Stimulated activated CD4-positive, alpha-beta T cell treated with anti-CD3 and anti-CD28 coated beads, Interleukin-2, amount 100 ng/mL, for 4 hours (primary cell): ENCODE measurements around the gene ULK4.
"Not testable (repeated sequence)": the region's sequence is repeated elsewhere in the genome, so short reads cannot be mapped to it uniquely, and the experiment has no call there.

Source experiments
- DNase-seq: peaks from one replicate; pipeline ENCODE4 v3.0.0-alpha.2; 2020; ENCODE audit warnings: low read depth

The ULK4 gene

DNA sequence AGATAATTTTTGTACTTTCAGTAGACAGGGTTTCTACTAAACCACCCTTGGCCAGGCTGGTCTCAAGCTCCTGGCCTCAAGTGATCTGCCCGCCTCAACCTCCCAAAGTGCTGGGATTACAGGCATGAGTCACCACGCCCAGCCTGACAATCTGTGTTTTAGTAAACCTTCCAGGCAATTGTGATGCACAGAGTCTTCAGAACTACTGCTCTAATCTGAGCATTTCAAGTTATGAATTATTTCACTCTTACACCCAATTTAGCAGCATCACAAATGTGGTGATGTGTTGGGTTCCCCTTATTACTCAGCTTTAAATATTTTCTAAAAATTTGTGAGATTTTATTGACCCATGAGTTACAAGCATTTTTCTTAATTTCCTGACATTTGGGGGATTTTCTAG lies 94.4 kb downstream of the ULK4 start:
- no peak for DNase-seq

- DNase-seq: no peak
Measured at GRCh38 chr3:41866298-41866697, 95.6 kb downstream of the ULK4 start.

DNA sequence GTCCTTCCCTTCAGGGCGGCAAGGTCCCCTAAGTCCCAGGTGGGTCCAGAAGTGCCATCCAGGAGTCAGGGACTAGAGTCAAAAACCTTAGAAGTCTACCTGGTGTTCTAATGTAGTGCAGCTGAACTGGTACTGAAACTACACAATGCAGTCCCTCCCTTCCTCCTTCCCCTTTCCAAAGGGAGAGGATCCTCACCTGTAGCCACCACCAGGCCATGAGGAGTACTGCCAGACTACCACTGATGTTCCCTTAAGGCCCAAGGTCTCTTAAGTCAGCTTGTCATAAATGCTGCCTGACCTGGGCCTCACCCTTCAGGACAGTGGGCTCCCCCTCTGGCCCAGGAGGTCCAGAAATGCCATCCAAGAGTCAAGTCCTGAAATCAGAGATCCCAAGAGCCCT lies 98.9 kb downstream of the ULK4 start:
- DNase-seq: no peak

GRCh38 chr3:41860489-41860888 lies 101.4 kb downstream of the ULK4 start:
- not testable (repeated sequence) for DNase-seq

- no peak for DNase-seq
Measured at GRCh38 chr3:41854956-41855355, 106.9 kb downstream of the ULK4 start.

DNA sequence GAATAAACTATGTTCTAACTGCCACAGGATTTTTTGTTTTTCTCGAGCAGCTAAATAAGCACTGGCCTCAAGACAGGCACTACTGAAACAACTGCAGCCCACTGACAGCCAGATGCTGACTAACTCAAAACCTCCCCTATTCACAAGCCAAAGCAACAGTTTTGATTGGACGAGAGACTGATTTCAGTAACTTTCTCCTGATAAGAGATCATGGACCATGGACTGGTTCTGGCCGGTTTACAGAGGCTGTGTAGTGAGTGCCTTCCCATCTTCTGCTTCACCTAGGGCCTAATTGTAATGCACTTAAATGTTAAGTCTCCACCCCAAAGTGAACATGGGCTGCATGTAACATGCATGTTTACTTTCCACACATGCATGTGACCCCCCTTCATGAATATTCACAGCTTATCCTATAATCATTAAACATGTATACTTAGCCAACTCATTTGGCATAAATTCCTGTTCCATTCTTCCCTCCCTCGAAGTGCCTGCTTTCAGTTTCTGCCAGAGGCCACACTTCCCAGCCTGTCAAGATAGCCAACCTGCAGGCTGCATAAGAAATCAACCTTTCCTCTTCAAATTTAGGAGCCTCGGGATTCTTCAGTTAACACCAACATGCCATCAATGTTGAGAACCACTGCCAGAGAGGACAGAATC lies 108.2 kb downstream of the ULK4 start:
- DNase-seq: no peak

DNA sequence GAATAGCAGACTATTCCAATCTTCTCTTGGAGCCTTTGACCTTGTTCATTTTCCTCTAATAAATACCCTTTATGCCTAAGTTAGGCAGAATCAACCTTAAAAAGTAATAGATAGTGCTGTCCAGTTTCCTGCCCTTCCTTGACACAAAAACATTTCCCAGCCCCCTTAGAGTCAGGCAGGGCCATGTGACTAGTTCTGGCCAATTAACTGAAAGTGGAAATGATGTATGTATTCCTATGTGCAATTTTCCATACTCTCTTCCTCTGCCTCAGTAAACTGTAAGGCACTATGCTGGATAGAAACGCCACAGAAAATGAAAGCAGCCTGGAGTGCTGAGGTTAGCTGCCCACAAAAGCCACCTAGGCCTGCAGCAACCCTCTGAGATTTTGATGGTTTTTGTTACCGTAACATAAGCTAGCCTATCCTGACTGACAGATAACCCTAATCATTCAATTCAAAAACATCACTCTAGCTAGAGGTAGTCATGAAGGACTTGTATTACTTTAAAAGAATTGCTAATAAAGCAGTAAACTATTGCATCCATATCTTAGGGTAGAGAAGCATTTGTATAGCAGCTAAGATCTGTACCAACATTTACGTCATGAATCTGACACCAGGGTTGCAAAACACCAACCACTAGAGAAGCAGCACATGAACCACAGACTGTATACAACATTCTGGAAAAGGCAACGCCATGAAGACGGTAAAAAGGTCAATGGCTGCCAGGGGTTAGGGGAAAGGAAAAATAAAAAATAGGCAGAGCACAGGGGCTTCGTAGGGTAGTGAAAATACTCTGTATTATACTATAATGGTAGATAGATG lies 112.9 kb downstream of the ULK4 start:
- no peak for DNase-seq

- no peak for DNase-seq
Measured at GRCh38 chr3:41847679-41848078, 114.2 kb downstream of the ULK4 start.

DNA sequence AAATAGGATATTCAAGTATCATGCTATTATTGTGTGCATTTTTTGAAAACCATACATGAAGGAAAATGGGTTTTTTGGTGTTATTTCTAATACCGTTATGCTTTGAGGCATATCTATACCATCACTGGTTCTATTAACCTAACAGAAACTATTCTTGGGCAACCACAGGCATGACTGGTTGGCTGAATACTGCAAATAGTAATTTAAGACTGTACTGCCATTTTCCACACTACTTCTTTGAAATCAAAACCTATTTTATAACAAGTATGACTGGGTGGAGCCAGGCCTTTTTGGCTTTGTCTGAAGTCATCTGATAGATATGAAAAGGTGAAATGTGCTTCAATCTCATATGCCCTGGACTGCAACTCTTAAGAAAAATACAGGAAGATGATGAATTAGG lies 115.1 kb downstream of the ULK4 start:
- no peak for DNase-seq

- DNase-seq: no peak
Measured at GRCh38 chr3:41845826-41846225, 116.1 kb downstream of the ULK4 start.

- not testable (repeated sequence) for DNase-seq
Measured at GRCh38 chr3:41844256-41844655, 117.6 kb downstream of the ULK4 start.

DNA sequence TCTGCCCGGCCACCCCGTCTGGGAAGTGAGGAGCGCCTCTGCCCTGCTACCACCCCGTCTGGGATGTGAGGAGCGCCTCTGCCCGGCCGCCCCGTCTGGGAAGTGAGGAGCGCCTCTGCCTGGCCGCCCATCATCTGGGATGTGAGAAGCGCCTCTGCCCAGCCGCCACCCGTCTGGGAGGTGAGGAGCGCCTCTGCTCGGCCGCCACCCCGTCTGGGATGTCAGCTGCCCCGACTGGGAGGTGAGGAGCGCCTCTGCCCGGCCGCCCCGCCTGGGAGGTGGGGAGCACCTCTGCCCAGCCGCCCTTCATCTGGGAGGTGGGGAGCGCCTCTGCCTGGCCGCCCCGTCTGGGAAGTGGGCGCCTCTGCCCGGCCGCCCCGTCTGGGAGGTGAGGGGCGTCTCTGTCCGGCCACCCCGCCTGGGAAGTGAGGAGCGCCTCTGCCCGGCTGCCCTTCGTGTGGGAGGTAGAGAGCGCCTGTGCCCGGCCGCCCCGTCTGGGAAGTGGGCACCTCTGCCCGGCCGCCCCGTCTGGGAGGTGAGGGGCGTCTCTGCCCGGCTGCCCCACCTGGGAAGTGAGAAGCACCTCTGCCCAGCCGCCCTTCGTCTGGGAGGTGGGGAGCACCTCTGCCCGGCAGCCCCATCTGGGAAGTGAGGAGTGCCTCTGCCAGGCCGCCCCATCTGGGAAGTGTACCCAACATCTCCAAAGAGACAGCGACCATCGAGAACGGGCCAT lies 120.8 kb downstream of the ULK4 start:
- not testable (repeated sequence) for DNase-seq

DNA sequence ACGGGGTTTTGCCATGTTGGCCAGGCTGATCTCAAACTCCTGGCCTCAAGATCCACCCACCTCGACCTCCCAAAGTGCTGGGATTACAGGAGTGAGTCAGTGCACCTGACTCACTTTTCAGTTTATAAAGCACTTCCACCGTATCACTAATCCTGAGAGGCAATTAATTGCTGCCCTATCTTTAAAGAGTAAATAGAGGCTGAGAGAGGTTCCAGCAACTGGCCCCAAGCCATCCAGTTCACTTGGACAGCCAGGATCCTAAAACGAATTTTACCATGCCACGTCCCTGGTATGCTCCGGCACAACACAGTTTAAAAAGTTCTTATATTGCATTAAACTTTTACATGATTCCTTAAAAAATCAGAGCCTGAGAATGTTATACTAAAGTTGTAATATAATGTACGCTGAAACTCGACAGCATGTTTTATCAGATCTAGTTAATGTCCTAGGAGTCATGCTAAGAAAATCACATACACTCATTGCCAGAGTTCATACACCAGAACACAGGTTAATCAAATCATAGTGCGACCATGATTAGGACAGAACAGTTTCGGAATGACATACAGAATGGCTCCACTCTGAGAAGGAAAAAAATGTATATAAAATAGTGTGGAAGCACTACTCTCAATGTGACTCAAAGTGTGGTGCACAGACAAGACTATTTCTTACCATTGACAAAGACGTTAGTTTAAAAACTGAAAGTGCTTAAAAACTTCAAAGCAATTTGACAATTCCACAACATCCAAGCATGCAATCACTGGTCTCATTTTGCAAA lies 125.4 kb downstream of the ULK4 start:
- DNase-seq: no peak

GRCh38 chr3:41833628-41834027 lies 128.3 kb downstream of the ULK4 start:
- DNase-seq: no peak

DNA sequence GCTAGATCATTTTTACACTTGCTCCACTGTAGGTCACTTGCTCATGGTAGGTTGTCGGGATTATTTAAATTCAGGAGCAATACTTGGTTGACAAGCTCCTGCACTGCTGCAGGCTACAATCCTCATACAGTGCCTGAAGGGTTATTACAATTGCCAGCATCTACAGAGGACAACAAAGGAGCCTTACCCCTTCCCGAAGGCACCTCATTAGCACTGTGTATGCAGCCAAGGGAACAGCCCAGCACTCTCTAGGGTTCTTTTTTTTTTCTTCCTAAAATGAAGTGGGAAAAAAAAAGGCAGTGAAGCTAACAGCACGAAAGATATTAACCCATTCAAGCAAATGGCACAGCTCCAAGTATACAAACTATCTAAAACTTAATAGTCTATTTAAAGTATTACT lies 142.7 kb downstream of the ULK4 start:
- no peak for DNase-seq

DNA sequence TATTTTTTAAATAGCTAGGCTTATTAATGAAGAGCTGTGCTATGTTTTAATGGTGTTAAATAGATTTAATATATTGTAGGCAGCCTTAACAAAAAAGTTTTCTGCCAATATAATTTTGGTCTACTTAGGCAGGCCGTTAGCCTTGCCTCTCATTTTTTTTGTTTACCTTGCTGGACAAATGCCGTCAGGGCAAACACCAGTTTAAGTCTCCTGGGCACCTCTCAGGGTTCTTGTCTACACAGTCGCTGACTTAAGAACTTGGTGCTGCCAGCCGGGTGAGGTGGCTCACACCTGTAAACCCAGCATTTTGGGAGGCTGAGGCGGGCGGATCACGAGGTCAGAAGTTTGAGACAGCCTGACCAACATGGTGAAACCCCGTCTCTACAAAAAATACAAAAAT lies 153.3 kb downstream of the ULK4 start:
- no peak for DNase-seq

- DNase-seq: no peak
Measured at GRCh38 chr3:41808152-41808551, 153.8 kb downstream of the ULK4 start.

DNA sequence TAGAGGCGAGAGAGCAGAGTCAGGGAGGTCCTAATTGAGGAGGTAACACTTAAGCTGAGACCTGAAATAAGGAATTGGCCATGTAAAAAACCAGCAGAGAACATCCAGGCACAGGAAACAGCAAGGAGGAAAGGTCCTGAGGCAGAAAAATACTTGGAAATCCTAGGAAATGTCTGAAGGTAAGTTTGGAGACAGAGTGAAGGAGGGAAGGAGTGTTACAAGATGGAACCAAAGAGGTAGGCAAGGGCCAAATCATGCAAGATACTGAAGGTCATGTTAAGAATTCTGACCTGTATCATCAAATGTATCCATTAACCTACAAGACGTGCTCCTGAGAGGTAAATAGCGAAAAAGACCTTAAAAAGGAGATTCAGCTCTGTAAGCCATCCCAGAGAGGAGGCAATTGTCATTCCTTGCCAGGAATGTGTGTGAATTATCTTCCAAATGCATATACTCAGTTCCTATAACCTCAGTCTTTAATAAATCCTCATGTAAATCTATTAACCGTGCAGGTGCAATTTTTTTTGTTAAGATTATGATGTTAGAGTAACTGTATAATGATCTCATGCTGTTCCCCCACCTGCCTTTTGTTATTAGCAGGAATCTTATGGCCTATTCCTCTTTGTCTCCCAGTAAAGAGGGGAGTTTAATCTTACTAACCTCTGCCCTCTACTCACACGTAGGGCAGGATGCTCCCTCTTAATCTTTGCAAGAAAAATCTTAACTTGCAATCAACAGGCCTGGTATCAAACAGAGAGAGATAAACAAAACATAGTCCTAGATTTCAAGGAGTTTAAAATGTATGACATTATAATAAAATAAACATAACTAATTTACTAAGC lies 166.9 kb downstream of the ULK4 start:
- no peak for DNase-seq

- DNase-seq: no peak
Measured at GRCh38 chr3:41792806-41793205, 169.1 kb downstream of the ULK4 start.

- no peak for DNase-seq
Measured at GRCh38 chr3:41769106-41769505, 192.8 kb downstream of the ULK4 start.

DNA sequence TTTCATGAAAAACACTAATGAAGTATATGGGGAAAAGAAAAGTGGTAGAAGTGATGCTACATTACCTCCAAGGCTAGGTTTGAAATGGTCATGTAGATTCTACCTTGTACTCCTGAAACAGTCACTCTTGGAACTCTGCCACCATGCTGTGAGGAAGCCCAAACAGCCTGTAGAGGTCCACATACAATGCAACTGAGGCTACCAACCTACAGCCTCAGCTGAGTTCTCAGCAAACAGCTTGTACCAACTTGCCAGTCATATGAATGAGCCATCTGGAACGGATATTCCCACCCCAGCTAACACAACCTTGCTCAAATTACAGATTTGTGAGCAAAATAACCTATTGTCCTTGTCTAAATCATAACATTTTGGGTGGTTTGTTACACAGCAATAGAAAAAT lies 193.5 kb downstream of the ULK4 start:
- no peak for DNase-seq
